Measurements from ENCODE around the gene USP12. TPM values are rescaled to one million over a fixed set of nuclear protein-coding genes. Genes with fewer than 3 reads are reported as not detected.
A peak's percentile ranks its signal among the peaks of the same experiment; 100 is the strongest.

Gene USP12
- total RNA-seq, 1 donor from 2014 or later, result 32.6 TPM

- peak overlapping the region; percentile 95 for H3K27ac Mint-ChIP-seq (ENCODE audit: unreplicated experiment)
- no peaks in the 10 kb centered on the region for H3K36me3 Mint-ChIP-seq (ENCODE audit: unreplicated experiment)
- H3K27me3 Mint-ChIP-seq (ENCODE audit: unreplicated experiment), result no peaks in the 10 kb centered on the region
- no peak for DNase-seq (ENCODE audit: extremely low spot score, unreplicated experiment)
- H3K9me3 Mint-ChIP-seq (ENCODE audit: unreplicated experiment), result no peaks in the 10 kb centered on the region
- no peak for TF ChIP-seq CTCF (IDR thresholded peaks at IDR 0.05)
- H3K4me3 Mint-ChIP-seq (ENCODE audit: unreplicated experiment), result peak overlapping the region; percentile 90
- peaks cover 59% of the 10 kb centered on the region for H3K4me1 Mint-ChIP-seq (ENCODE audit: unreplicated experiment)
These were observed 2.5 kb downstream of the USP12 start for GRCh38 chr13:27168906-27169657.

GRCh38 chr13:27168086-27168485, 3.5 kb downstream of the USP12 start:
- TF ChIP-seq CTCF (IDR thresholded peaks at IDR 0.05), result no peak
- Mint-ChIP-seq H3K27ac (ENCODE audit: unreplicated experiment) (peak overlapping the region; percentile 66), H3K4me1 (ENCODE audit: unreplicated experiment) (peaks cover 60% of the 10 kb centered on the region), H3K36me3 (ENCODE audit: unreplicated experiment) (no peaks in the 10 kb centered on the region), H3K9me3 (ENCODE audit: unreplicated experiment) (no peaks in the 10 kb centered on the region), H3K4me3 (ENCODE audit: unreplicated experiment) (peak overlapping the region; percentile 16), H3K27me3 (ENCODE audit: unreplicated experiment) (no peaks in the 10 kb centered on the region)
- DNase-seq (ENCODE audit: extremely low spot score, unreplicated experiment), result no peak

DNA sequence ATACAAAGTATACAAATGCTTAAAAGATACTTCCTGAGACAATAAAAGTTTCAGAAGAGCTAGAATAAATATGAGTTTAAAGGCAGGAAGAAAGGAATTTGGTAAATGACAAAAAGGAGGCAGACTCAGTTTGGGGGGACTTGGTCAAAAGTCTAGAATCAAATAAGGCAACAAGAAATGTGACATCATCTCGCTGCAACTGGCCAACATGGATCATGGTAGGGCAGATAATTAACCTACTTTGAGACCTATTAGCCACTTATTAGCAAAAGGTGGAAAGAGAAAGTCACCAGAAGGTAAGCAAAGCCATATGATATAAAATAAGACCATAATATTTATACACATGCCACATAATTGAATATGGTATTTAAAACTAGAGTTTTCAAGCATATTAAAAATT, 5.3 kb downstream of the USP12 start:
- no peaks in the 10 kb centered on the region for H3K27me3 Mint-ChIP-seq (ENCODE audit: unreplicated experiment)
- no peaks in the 10 kb centered on the region for H3K9me3 Mint-ChIP-seq (ENCODE audit: unreplicated experiment)

GRCh38 chr13:27161980-27162379, 9.6 kb downstream of the USP12 start:
- TF ChIP-seq CTCF (IDR thresholded peaks at IDR 0.05), result no peak
- Mint-ChIP-seq H3K9me3 (ENCODE audit: unreplicated experiment) (no peaks in the 10 kb centered on the region), H3K4me3 (ENCODE audit: unreplicated experiment) (no peak overlapping the region), H3K27ac (ENCODE audit: unreplicated experiment) (no peak overlapping the region), H3K36me3 (ENCODE audit: unreplicated experiment) (peaks cover 2% of the 10 kb centered on the region), H3K27me3 (ENCODE audit: unreplicated experiment) (no peaks in the 10 kb centered on the region), H3K4me1 (ENCODE audit: unreplicated experiment) (peaks cover 48% of the 10 kb centered on the region)
- no peak for DNase-seq (ENCODE audit: extremely low spot score, unreplicated experiment)

More for the DNA sequence above, 5.3 kb downstream of the USP12 start:
- no peak overlapping the region for H3K27ac Mint-ChIP-seq (ENCODE audit: unreplicated experiment)
- H3K4me3 Mint-ChIP-seq (ENCODE audit: unreplicated experiment), result no peak overlapping the region
- H3K4me1 Mint-ChIP-seq (ENCODE audit: unreplicated experiment), result peaks cover 60% of the 10 kb centered on the region
- no peak for DNase-seq (ENCODE audit: extremely low spot score, unreplicated experiment)
- H3K36me3 Mint-ChIP-seq (ENCODE audit: unreplicated experiment), result no peaks in the 10 kb centered on the region
- no peak for TF ChIP-seq CTCF (IDR thresholded peaks at IDR 0.05)

- TF ChIP-seq CTCF (IDR thresholded peaks at IDR 0.05), result no peak
- Mint-ChIP-seq H3K4me1 (ENCODE audit: unreplicated experiment) (peaks cover 42% of the 10 kb centered on the region), H3K4me3 (ENCODE audit: unreplicated experiment) (no peak overlapping the region), H3K27me3 (ENCODE audit: unreplicated experiment) (no peaks in the 10 kb centered on the region), H3K9me3 (ENCODE audit: unreplicated experiment) (no peaks in the 10 kb centered on the region), H3K27ac (ENCODE audit: unreplicated experiment) (no peak overlapping the region), H3K36me3 (ENCODE audit: unreplicated experiment) (peaks cover 4% of the 10 kb centered on the region)
- DNase-seq (ENCODE audit: extremely low spot score, unreplicated experiment), result no peak
These were observed 10.2 kb downstream of the USP12 start for GRCh38 chr13:27161423-27161822.
